Effector CD4-positive, alpha-beta T cell (primary cell): ENCODE measurements around the gene HPS1.
"Not testable (repeated sequence)": the region's sequence is repeated elsewhere in the genome, so short reads cannot be mapped to it uniquely, and the experiment has no call there.

Source experiments
- DNase-seq: peaks from one replicate; pipeline ENCODE4 v3.0.0-alpha.2; 2020

HPS1 gene

GRCh38 chr10:98388101-98388655, 58.6 kb downstream of the HPS1 start:
- DNase-seq, result no peak

- no peak for DNase-seq
Measured at GRCh38 chr10:98384531-98385133, 62.1 kb downstream of the HPS1 start.

- DNase-seq, result no peak
Measured at GRCh38 chr10:98383869-98384268, 62.9 kb downstream of the HPS1 start.

- not testable (repeated sequence) for DNase-seq
Measured at GRCh38 chr10:98383134-98383667, 63.5 kb downstream of the HPS1 start.

GRCh38 chr10:98382691-98383101, 64.0 kb downstream of the HPS1 start:
- no peak for DNase-seq

GRCh38 chr10:98380493-98381339, 66.0 kb downstream of the HPS1 start:
- no peak for DNase-seq

GRCh38 chr10:98378722-98379121, 68.0 kb downstream of the HPS1 start:
- DNase-seq, result no peak

- no peak for DNase-seq
Measured at GRCh38 chr10:98377536-98377935, 69.2 kb downstream of the HPS1 start.

GRCh38 chr10:98377001-98377400, 69.7 kb downstream of the HPS1 start:
- DNase-seq, result no peak

- no peak for DNase-seq
Measured at GRCh38 chr10:98376485-98376884, 70.2 kb downstream of the HPS1 start.

GRCh38 chr10:98374217-98374985, 72.3 kb downstream of the HPS1 start:
- DNase-seq, result no peak

GRCh38 chr10:98373260-98374040, 73.3 kb downstream of the HPS1 start:
- no peak for DNase-seq

- no peak for DNase-seq
Measured at GRCh38 chr10:98370831-98371820, 75.6 kb downstream of the HPS1 start.

- no peak for DNase-seq
Measured at GRCh38 chr10:98369801-98370200, 76.9 kb downstream of the HPS1 start.

- no peak for DNase-seq
Measured at GRCh38 chr10:98368644-98369043, 78.1 kb downstream of the HPS1 start.

- DNase-seq, result no peak
Measured at GRCh38 chr10:98367604-98368451, 78.9 kb downstream of the HPS1 start.
